Right renal cortex interstitium (tissue), 3 donors: ENCODE data around the gene KIF11. TPM values are rescaled to one million over a fixed set of nuclear protein-coding genes. Genes with fewer than 3 reads are reported as not detected.

Experiments
- DNase-seq, 3 donors: peaks; one replicate each; pipeline ENCODE4 v3.0.0-alpha.2; 2013; ENCODE audit warnings: low read depth in 3 of 3, low spot score in 2 of 3
- polyA plus RNA-seq, 3 donors: library from polyadenylated mRNA; unstranded; fragments of 120-200 nt; gene quantifications; one replicate each; pipeline ENCODE4 v1.2.1, GENCODE V29; 2013; ENCODE audit not compliant: insufficient read length in 3 of 3

The KIF11 gene
- polyA plus RNA-seq, 3 donors: 31.8 to 36.9 (median 35.1) TPM

DNA sequence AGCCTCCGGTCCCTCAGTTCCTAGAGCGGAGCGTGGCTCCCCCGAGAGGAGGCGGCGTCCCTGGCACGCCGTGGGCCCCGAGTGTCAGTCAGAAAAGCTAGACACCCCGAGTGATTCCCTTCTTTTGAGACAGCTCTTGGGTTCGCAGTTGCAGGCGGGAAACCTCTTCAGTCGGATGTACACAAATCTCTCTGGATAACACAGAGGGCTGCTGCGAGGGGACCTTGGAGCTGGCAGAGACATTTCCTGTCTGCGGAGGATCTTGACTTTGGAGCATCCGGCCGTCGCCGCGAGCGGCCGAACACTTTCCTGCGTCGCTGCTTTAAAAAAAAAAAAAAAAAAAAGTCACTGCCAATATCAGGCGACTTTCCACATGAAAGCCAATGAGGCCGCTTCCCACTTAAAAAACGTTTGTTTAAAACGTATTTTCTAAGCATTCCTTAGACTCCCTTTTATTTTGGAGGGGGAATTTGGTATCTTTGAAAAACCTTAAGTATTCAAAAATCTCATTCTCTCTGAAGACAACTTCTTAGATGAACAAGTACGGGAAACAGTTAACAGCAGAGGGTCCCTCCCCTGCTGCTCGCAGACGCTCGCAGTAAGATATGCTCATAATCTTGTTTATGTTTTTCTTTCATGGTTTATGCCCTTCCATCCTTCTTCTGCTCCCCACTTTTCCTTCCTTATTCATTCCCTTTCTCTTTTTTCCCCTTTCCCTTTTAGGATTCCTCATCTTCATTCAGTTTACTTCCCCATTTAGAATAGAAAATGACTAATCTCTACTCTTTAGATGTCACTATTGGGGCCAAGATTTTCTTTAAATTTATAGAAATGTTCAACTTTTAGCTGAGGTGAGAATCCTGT lies 106.8 kb downstream of the KIF11 start:
- no peak for DNase-seq

DNA sequence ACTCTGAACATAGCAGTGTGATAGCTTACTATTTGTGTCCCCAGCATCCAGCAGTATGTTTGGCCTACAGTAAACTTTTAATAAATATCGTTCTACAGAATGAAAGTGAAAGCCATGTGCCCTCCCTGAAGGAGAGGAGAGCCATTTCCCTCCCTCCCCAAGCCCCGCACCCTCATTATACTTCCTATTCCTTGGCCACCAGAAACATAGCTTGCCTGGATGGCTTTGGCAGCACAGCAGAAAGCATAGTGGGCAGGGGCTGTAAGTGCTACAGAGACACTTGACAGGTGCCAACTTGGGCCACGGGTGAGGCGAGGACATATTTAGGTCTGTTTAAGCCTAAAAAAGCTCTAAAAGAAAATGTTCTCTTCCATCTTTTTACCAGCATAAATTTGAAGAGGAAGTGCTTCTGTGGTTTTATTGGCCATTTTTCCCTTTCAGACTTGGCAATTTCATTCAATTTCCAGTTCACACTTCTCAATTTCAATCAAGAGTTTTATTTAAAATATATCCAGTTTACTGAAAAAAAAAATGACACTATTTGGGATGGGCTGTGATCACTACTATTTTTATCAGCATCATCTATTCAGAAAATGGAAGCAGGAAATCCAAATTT lies 109.5 kb downstream of the KIF11 start:
- DNase-seq: no peak

Other genes with a start within 250 kb of the KIF11 start
- 10 to 100 TPM; 22.8 to 26.6 (median 24.8) TPM for gene IDE, start 19.0 kb upstream of the KIF11 start, polyA plus RNA-seq
- 1 to 10 TPM; 9.4 to 9.8 (median 9.4) TPM for gene HHEX, start 96.8 kb downstream of the KIF11 start, polyA plus RNA-seq